Lung (tissue), 12 donors: ENCODE measurements around the gene WDR64. TPM values are rescaled to one million over a fixed set of nuclear protein-coding genes. Genes with fewer than 3 reads are reported as not detected.

Source experiments
- ATAC-seq: fragments of 200-7000 bp; cut with Tn5 transposase; one replicate; pipeline ENCODE4 v1.9.1; 2020; ENCODE audit warnings: moderate number of reproducible peaks; ENCODE audit not compliant: insufficient read depth, low FRiP score
- DNase-seq, 3 donors: peaks; one replicate each; pipeline ENCODE4 v3.0.0-alpha.2; 2013 to 2017
- H3K27ac ChIP-seq, 2 donors: one replicate each; pipeline ENCODE4 v1.5.1; 2013; ENCODE audit warnings: mild to moderate bottlenecking in 2 of 2, moderate library complexity in 2 of 2, control low read depth in 1 of 2, inconsistent platforms in 1 of 2, low read depth in 1 of 2, low read length in 1 of 2
- H3K27me3 ChIP-seq, 3 donors: one replicate each; pipeline ENCODE4 v1.5.1; 2013; ENCODE audit warnings: low read length in 2 of 3; ENCODE audit not compliant: control insufficient read depth in 3 of 3, insufficient read depth in 3 of 3
- H3K36me3 ChIP-seq, 4 donors: one replicate each; pipeline ENCODE4 v1.5.1; 2013; ENCODE audit warnings: low read length in 4 of 4, mild to moderate bottlenecking in 1 of 4, moderate library complexity in 1 of 4; ENCODE audit not compliant: control insufficient read depth in 4 of 4, insufficient read depth in 4 of 4
- H3K4me1 ChIP-seq, 5 donors: one replicate each; pipeline ENCODE4 v1.5.1; 2013; ENCODE audit warnings: low read length in 5 of 5, mild to moderate bottlenecking in 2 of 5, moderate library complexity in 1 of 5; ENCODE audit not compliant: control insufficient read depth in 5 of 5, insufficient read depth in 5 of 5
- H3K4me3 ChIP-seq: one replicate; pipeline ENCODE4 v1.5.1; 2013; ENCODE audit warnings: mild to moderate bottlenecking, control low read depth, moderate library complexity
- H3K9ac ChIP-seq, 2 donors: one replicate each; pipeline ENCODE4 v1.5.1; 2013; ENCODE audit warnings: low read length in 2 of 2, control low read depth in 1 of 2; ENCODE audit not compliant: insufficient read depth in 1 of 2
- H3K9me3 ChIP-seq, 4 donors: one replicate each; pipeline ENCODE4 v1.5.1; 2013; ENCODE audit warnings: low read length in 3 of 4, mild to moderate bottlenecking in 1 of 4, moderate library complexity in 1 of 4; ENCODE audit not compliant: control insufficient read depth in 4 of 4, insufficient read depth in 3 of 4
- CTCF ChIP-seq: IDR thresholded peaks from 2 replicates; pipeline ENCODE4 v1.5.1; 2012; ENCODE audit warnings: mild to moderate bottlenecking; ENCODE audit errors: control extremely low read depth, extremely low read depth
- WGBS, 2 donors: extraction: QIAGEN DNeasy Blood & Tissue Kit; methylation state at CpG; one replicate each; pipeline ENCODE4 v1.1.7; 2013; 5-methylcytosine and 5-hydroxymethylcytosine counted together
- polyA plus RNA-seq, 2 donors: library from polyadenylated mRNA; stranded (reverse); fragments of 200-250 nt; gene quantifications; one replicate each; pipeline ENCODE4 v1.2.1, GENCODE V29; 2013
- total RNA-seq, 2 donors: library from RNA; depleted of rRNA in 1 of 2; stranded (reverse); fragments of >200 nt in 1 of 2; gene quantifications; one replicate each; pipeline ENCODE4 v1.2.1, GENCODE V29; 2014 to 2021
- donor health status: control.
- donor health status: control.
- donor health status: Bipolar disorder and iron deficiency.
- donor health status: healthy.
- donor health status: DM: yes; HTN: yes; CAD: no.

WDR64 gene
- total and polyA plus RNA-seq, 4 donors = not detected

GRCh38 chr1:241695246-241696171 lies 43.4 kb downstream of the WDR64 start:
- no peak overlapping the region for H3K9ac ChIP-seq
- no peaks in the 10 kb centered on the region for H3K27me3 ChIP-seq
- DNase-seq = peak in 2 of 3 donors; percentile 12 to 27
- H3K36me3 ChIP-seq = no peaks in the 10 kb centered on the region
- WGBS, 2 donors = 70 to 79% methylated on average over 9 of the region's 9 CpGs
- no peak for TF ChIP-seq CTCF
- no peak overlapping the region for H3K4me3 ChIP-seq
- no peak for ATAC-seq
- H3K27ac ChIP-seq = no peak overlapping the region
- H3K9me3 ChIP-seq = no peaks in the 10 kb centered on the region
- peaks cover 0 to 3% (median 0%) of the 10 kb centered on the region in 5 donors for H3K4me1 ChIP-seq

- no peak for TF ChIP-seq CTCF
- Histone ChIP-seq H3K9me3 (no peaks in the 10 kb centered on the region), H3K27ac (no peak overlapping the region), H3K4me1 (peaks cover 0 to 3% (median 0%) of the 10 kb centered on the region in 5 donors), H3K36me3 (no peaks in the 10 kb centered on the region), H3K4me3 (no peak overlapping the region), H3K27me3 (no peaks in the 10 kb centered on the region), H3K9ac (no peak overlapping the region)
- no peak for ATAC-seq
- 66 to 78% methylated on average over 6 of the region's 6 CpGs for WGBS, 2 donors
- DNase-seq = no peak
These were observed 44.2 kb downstream of the WDR64 start for GRCh38 chr1:241696172-241696814.

DNA sequence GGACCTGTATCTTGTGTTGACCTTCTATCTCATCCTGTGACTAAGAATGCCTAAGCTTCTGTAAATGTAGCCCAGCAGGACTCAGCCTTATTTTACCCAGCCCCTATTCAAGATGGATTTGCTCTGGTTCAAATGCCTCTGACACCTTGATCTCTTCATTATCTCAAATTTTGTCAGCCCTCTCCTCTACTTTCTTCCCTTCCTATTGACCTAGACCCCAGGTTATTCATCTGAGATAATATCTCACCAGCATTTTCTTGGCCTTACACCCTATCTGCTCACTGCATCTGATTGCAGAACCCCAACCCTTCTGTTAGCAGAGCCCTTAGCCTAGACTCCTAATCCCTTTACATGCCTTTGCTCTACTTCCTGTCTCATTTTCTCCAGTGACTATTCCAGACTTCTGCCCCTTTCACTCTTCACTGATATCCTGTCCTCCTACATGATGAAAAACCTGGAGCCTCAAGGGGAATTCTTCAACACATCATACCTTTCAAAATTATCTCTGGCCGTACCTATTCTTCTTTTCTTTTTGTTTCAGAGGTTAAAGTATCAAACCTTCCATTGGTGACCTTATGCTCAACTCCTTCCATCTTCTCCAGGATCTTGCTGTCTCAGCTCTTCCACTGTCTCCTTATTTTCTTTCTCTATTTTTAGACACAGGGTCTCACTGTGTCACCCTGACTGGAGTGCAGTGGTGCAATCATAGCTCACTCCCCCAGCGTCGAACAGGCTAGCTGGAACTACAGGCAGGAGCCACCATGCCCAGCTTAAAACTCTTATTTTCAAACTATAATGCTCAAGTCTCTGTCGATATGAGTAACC lies 44.9 kb downstream of the WDR64 start:
- ATAC-seq (no peak), DNase-seq (no peak)
- Histone ChIP-seq H3K4me1 (peaks cover 0 to 3% (median 0%) of the 10 kb centered on the region in 5 donors), H3K4me3 (no peak overlapping the region), H3K27me3 (no peaks in the 10 kb centered on the region), H3K9me3 (no peaks in the 10 kb centered on the region), H3K9ac (no peak overlapping the region), H3K27ac (no peak overlapping the region), H3K36me3 (no peaks in the 10 kb centered on the region)
- TF ChIP-seq CTCF = no peak
- 85 to 93% methylated on average over 4 of the region's 4 CpGs for WGBS, 2 donors
